Activated CD8-positive, alpha-beta T cell treated with anti-CD3 and anti-CD28 coated beads, Interleukin-2, amount 10 ng/mL, durations not matched to agents 7 days and 5 days (primary cell): ENCODE measurements around the gene OGFOD1. TPM values are rescaled to one million over a fixed set of nuclear protein-coding genes. Genes with fewer than 3 reads are reported as not detected.

ENCODE experiments used
- ATAC-seq: fragments of 150-1000 bp; cut with Tn5 transposase; one replicate; pipeline ENCODE4 v1.10.0; 2021; ENCODE audit warnings: moderate library complexity
- CTCF ChIA-PET: fragments of 350-600 bp; sonication (Branson Sonifier 250); formaldehyde crosslinking; loops from one replicate; lab custom pipeline; 2021; ENCODE audit warnings: antibody characterized with exemption; lab: Charles Lee
- POLR2A ChIA-PET: fragments of 350-600 bp; sonication (Branson Sonifier 250); formaldehyde crosslinking; loops from one replicate; lab custom pipeline; 2021; ENCODE audit warnings: antibody characterized with exemption; lab: Charles Lee
- DNase-seq: peaks from one replicate; pipeline ENCODE4 v3.0.0-alpha.2; 2020
- H3K27ac Mint-ChIP-seq: one replicate; pipeline ENCODE4 v1.8.0; 2021; ENCODE audit warnings: mild to moderate bottlenecking, mixed read lengths
- H3K27me3 Mint-ChIP-seq: one replicate; pipeline ENCODE4 v1.8.0; 2021; ENCODE audit warnings: low read depth, mixed read lengths
- H3K36me3 Mint-ChIP-seq: one replicate; pipeline ENCODE4 v1.8.0; 2021; ENCODE audit warnings: low read depth, mixed read lengths
- H3K4me1 Mint-ChIP-seq: one replicate; pipeline ENCODE4 v1.8.0; 2021; ENCODE audit warnings: low read depth, mixed read lengths
- H3K4me3 Mint-ChIP-seq: one replicate; pipeline ENCODE4 v1.8.0; 2021; ENCODE audit warnings: mild to moderate bottlenecking, mixed read lengths
- H3K9me3 Mint-ChIP-seq: one replicate; pipeline ENCODE4 v1.8.0; 2022; ENCODE audit warnings: mixed read lengths; ENCODE audit not compliant: insufficient read depth
- total RNA-seq, 2 experiments: library from RNA; stranded (reverse); gene quantifications; one replicate each; pipeline ENCODE4 v1.2.3, GENCODE V29; 2021

OGFOD1 gene
- 10 to 100 TPM; 41.8 to 42.0 TPM for total RNA-seq

GRCh38 chr16:56450986-56451752 lies at the start of gene OGFOD1, which contains the start of gene NUDT21:
OGFOD1 (plus strand) TSS chr16:56451554; CDS start chr16:56451613, 59 bp downstream.
NUDT21 (minus strand) TSS chr16:56451332; CDS start chr16:56451202, 130 bp downstream.
- H3K9me3 Mint-ChIP-seq = no peaks in the 10 kb centered on the region
- ChIA-PET CTCF (interaction anchor here (0.6 to 3.8 kb wide), 5 partner anchors 9 to 251 kb away, joined by 3 to 15 read pairs (median 6); no protein-coding TSS in a partner anchor), POLR2A (interaction anchor here (0.6 to 1.4 kb wide), 7 partner anchors 9 to 94 kb away, joined by 3 to 6 read pairs (median 4); partner anchors contain the start of gene AMFR)
- DNase-seq = peak; percentile 96
- peaks cover 53% of the 10 kb centered on the region for H3K4me1 Mint-ChIP-seq
- peaks cover 55% of the 10 kb centered on the region for H3K36me3 Mint-ChIP-seq
- ATAC-seq = peak; percentile 99
- peak within 1 kb of the TSS; percentile 90 for H3K4me3 Mint-ChIP-seq
- H3K27me3 Mint-ChIP-seq = no peaks in the 10 kb centered on the region
- peak within 1 kb of the TSS; percentile 93 for H3K27ac Mint-ChIP-seq

GRCh38 chr16:56405977-56406672 lies 45.2 kb upstream of the OGFOD1 start:
- no peak overlapping the region for H3K27ac Mint-ChIP-seq
- no peaks in the 10 kb centered on the region for H3K9me3 Mint-ChIP-seq
- no peak for ATAC-seq
- CTCF ChIA-PET = no interaction called here
- DNase-seq = no peak
- POLR2A ChIA-PET = no interaction called here
- H3K4me3 Mint-ChIP-seq = no peak overlapping the region
- H3K27me3 Mint-ChIP-seq = no peaks in the 10 kb centered on the region
- peaks cover 6% of the 10 kb centered on the region for H3K4me1 Mint-ChIP-seq
- H3K36me3 Mint-ChIP-seq = peaks cover 43% of the 10 kb centered on the region

GRCh38 chr16:56408379-56409098 lies 42.8 kb upstream of the OGFOD1 start:
- DNase-seq (no peak), ATAC-seq (no peak)
- POLR2A ChIA-PET = no interaction called here
- Mint-ChIP-seq H3K9me3 (no peaks in the 10 kb centered on the region), H3K27me3 (no peaks in the 10 kb centered on the region), H3K36me3 (peaks cover 40% of the 10 kb centered on the region), H3K4me1 (peaks cover 6% of the 10 kb centered on the region), H3K27ac (no peak overlapping the region), H3K4me3 (no peak overlapping the region)
- CTCF ChIA-PET = no interaction called here

GRCh38 chr16:56409195-56409594 lies 42.2 kb upstream of the OGFOD1 start:
- peaks cover 6% of the 10 kb centered on the region for H3K4me1 Mint-ChIP-seq
- no peaks in the 10 kb centered on the region for H3K27me3 Mint-ChIP-seq
- no peak overlapping the region for H3K27ac Mint-ChIP-seq
- ATAC-seq (no peak), DNase-seq (no peak)
- H3K9me3 Mint-ChIP-seq = no peaks in the 10 kb centered on the region
- ChIA-PET POLR2A (no interaction called here), CTCF (no interaction called here)
- no peak overlapping the region for H3K4me3 Mint-ChIP-seq
- H3K36me3 Mint-ChIP-seq = peaks cover 41% of the 10 kb centered on the region

GRCh38 chr16:56411123-56411522 lies 40.2 kb upstream of the OGFOD1 start:
- Mint-ChIP-seq H3K27me3 (no peaks in the 10 kb centered on the region), H3K9me3 (no peaks in the 10 kb centered on the region), H3K36me3 (peaks cover 39% of the 10 kb centered on the region), H3K27ac (no peak overlapping the region), H3K4me3 (no peak overlapping the region), H3K4me1 (peaks cover 12% of the 10 kb centered on the region)
- ChIA-PET CTCF (no interaction called here), POLR2A (no interaction called here)
- DNase-seq (no peak), ATAC-seq (no peak)

GRCh38 chr16:56411624-56412023 lies 39.7 kb upstream of the OGFOD1 start:
- ATAC-seq (no peak), DNase-seq (no peak)
- Mint-ChIP-seq H3K4me3 (no peak overlapping the region), H3K36me3 (peaks cover 39% of the 10 kb centered on the region), H3K9me3 (no peaks in the 10 kb centered on the region), H3K27me3 (no peaks in the 10 kb centered on the region), H3K27ac (no peak overlapping the region), H3K4me1 (peaks cover 11% of the 10 kb centered on the region)
- POLR2A ChIA-PET = no interaction called here
- CTCF ChIA-PET = no interaction called here

GRCh38 chr16:56413381-56413780 lies 38.0 kb upstream of the OGFOD1 start:
- POLR2A ChIA-PET = no interaction called here
- ATAC-seq (no peak), DNase-seq (no peak)
- H3K4me1 Mint-ChIP-seq = peaks cover 11% of the 10 kb centered on the region
- no peaks in the 10 kb centered on the region for H3K9me3 Mint-ChIP-seq
- no peaks in the 10 kb centered on the region for H3K27me3 Mint-ChIP-seq
- no peak overlapping the region for H3K4me3 Mint-ChIP-seq
- H3K27ac Mint-ChIP-seq = no peak overlapping the region
- CTCF ChIA-PET = interaction anchor here (1.0 kb wide), 1 partner anchor 10 kb away, joined by 3 read pairs; no protein-coding TSS in a partner anchor
- H3K36me3 Mint-ChIP-seq = peaks cover 34% of the 10 kb centered on the region

GRCh38 chr16:56414366-56414765 lies 37.0 kb upstream of the OGFOD1 start:
- CTCF ChIA-PET = interaction anchor here (0.6 to 1.3 kb wide), 3 partner anchors 12 to 308 kb away, joined by 3 to 5 read pairs (median 3); partner anchors contain the start of gene AMFR
- Mint-ChIP-seq H3K4me1 (peaks cover 11% of the 10 kb centered on the region), H3K4me3 (no peak overlapping the region), H3K27ac (no peak overlapping the region), H3K9me3 (no peaks in the 10 kb centered on the region), H3K36me3 (peaks cover 28% of the 10 kb centered on the region), H3K27me3 (no peaks in the 10 kb centered on the region)
- DNase-seq (no peak), ATAC-seq (no peak)
- POLR2A ChIA-PET = no interaction called here

GRCh38 chr16:56415875-56416274 lies 35.5 kb upstream of the OGFOD1 start:
- H3K4me1 Mint-ChIP-seq = peaks cover 17% of the 10 kb centered on the region
- no peak overlapping the region for H3K4me3 Mint-ChIP-seq
- ChIA-PET CTCF (no interaction called here), POLR2A (no interaction called here)
- peaks cover 29% of the 10 kb centered on the region for H3K36me3 Mint-ChIP-seq
- H3K9me3 Mint-ChIP-seq = no peaks in the 10 kb centered on the region
- no peak for DNase-seq
- no peak overlapping the region for H3K27ac Mint-ChIP-seq
- no peaks in the 10 kb centered on the region for H3K27me3 Mint-ChIP-seq
- no peak for ATAC-seq

GRCh38 chr16:56417138-56417537 lies 34.2 kb upstream of the OGFOD1 start:
- CTCF ChIA-PET = no interaction called here
- ATAC-seq (no peak), DNase-seq (no peak)
- H3K4me1 Mint-ChIP-seq = peaks cover 26% of the 10 kb centered on the region
- no peak overlapping the region for H3K4me3 Mint-ChIP-seq
- peaks cover 20% of the 10 kb centered on the region for H3K36me3 Mint-ChIP-seq
- H3K9me3 Mint-ChIP-seq = no peaks in the 10 kb centered on the region
- POLR2A ChIA-PET = no interaction called here
- no peak overlapping the region for H3K27ac Mint-ChIP-seq
- H3K27me3 Mint-ChIP-seq = no peaks in the 10 kb centered on the region

GRCh38 chr16:56419740-56420548 lies 31.4 kb upstream of the OGFOD1 start:
- CTCF ChIA-PET = no interaction called here
- no peak overlapping the region for H3K27ac Mint-ChIP-seq
- ATAC-seq (no peak), DNase-seq (no peak)
- POLR2A ChIA-PET = no interaction called here
- H3K27me3 Mint-ChIP-seq = no peaks in the 10 kb centered on the region
- H3K4me3 Mint-ChIP-seq = no peak overlapping the region
- peaks cover 16% of the 10 kb centered on the region for H3K36me3 Mint-ChIP-seq
- no peaks in the 10 kb centered on the region for H3K9me3 Mint-ChIP-seq
- H3K4me1 Mint-ChIP-seq = peaks cover 46% of the 10 kb centered on the region
